EL (cell line): ENCODE results near the gene ARHGAP40.

Experiments
- DNase-seq: peaks from one replicate; pipeline ENCODE4 v3.0.0-alpha.2; 2016

ARHGAP40 gene

GRCh38 chr20:38658879-38659596 is 57.4 kb downstream of the ARHGAP40 start:
- DNase-seq = peak; percentile 23

GRCh38 chr20:38659597-38659880 is 57.9 kb downstream of the ARHGAP40 start:
- no peak for DNase-seq

GRCh38 chr20:38660429-38660828 is 58.8 kb downstream of the ARHGAP40 start:
- DNase-seq = no peak

GRCh38 chr20:38663660-38664059 is 62.1 kb downstream of the ARHGAP40 start:
- DNase-seq = no peak

GRCh38 chr20:38664284-38664683 is 62.7 kb downstream of the ARHGAP40 start:
- no peak for DNase-seq

- DNase-seq = no peak
Observed at GRCh38 chr20:38665094-38665493, 63.5 kb downstream of the ARHGAP40 start.

GRCh38 chr20:38665506-38666285 is 64.1 kb downstream of the ARHGAP40 start:
- DNase-seq = no peak

GRCh38 chr20:38667417-38667956 is 65.9 kb downstream of the ARHGAP40 start:
- DNase-seq = no peak

- no peak for DNase-seq
Observed at GRCh38 chr20:38669688-38670087, 68.1 kb downstream of the ARHGAP40 start.

- DNase-seq = no peak
Observed at GRCh38 chr20:38670786-38671185, 69.2 kb downstream of the ARHGAP40 start.

GRCh38 chr20:38671186-38671585 is 69.6 kb downstream of the ARHGAP40 start:
- DNase-seq = no peak

- DNase-seq = no peak
Observed at GRCh38 chr20:38671701-38672292, 70.2 kb downstream of the ARHGAP40 start.

- no peak for DNase-seq
Observed at GRCh38 chr20:38672504-38672903, 70.9 kb downstream of the ARHGAP40 start.

- no peak for DNase-seq
Observed at GRCh38 chr20:38673261-38673660, 71.7 kb downstream of the ARHGAP40 start.

- DNase-seq = peak; percentile 34
Observed at GRCh38 chr20:38673725-38674091, 72.1 kb downstream of the ARHGAP40 start.

- peak; percentile 63 for DNase-seq
Observed at GRCh38 chr20:38674092-38674764, 72.6 kb downstream of the ARHGAP40 start.

- no peak for DNase-seq
Observed at GRCh38 chr20:38674765-38675133, 73.1 kb downstream of the ARHGAP40 start.

- DNase-seq = no peak
Observed at GRCh38 chr20:38676576-38676975, 75.0 kb downstream of the ARHGAP40 start.

- peak; percentile 28 for DNase-seq
Observed at GRCh38 chr20:38680500-38681306, 79.1 kb downstream of the ARHGAP40 start.

GRCh38 chr20:38685271-38685670 is 83.7 kb downstream of the ARHGAP40 start:
- DNase-seq = no peak

GRCh38 chr20:38685853-38686473 is 84.4 kb downstream of the ARHGAP40 start:
- DNase-seq = peak; percentile 34
